Skeletal muscle cell (primary cell): Measurements from ENCODE around the gene FKBP2.

Experiments used
- DNase-seq: peaks from one replicate; pipeline ENCODE4 v3.0.0-alpha.2; 2010; ENCODE audit warnings: low read depth
- H3K4me3 ChIP-seq: 2 replicates; pipeline ENCODE4 v1.5.1; 2011; ENCODE audit warnings: low read depth, mild to moderate bottlenecking, control low read depth, low read length, moderate library complexity

The FKBP2 gene

GRCh38 chr11:64276653-64277431, 35.9 kb downstream of the FKBP2 start:
- no peak overlapping the region for H3K4me3 ChIP-seq
- no peak for DNase-seq

GRCh38 chr11:64278576-64279190, 37.8 kb downstream of the FKBP2 start:
- H3K4me3 ChIP-seq, result no peak overlapping the region
- no peak for DNase-seq

GRCh38 chr11:64281957-64282770, 41.3 kb downstream of the FKBP2 start:
- H3K4me3 ChIP-seq, result no peak overlapping the region
- DNase-seq, result no peak

- H3K4me3 ChIP-seq, result no peak overlapping the region
- no peak for DNase-seq
These were observed 42.2 kb downstream of the FKBP2 start for GRCh38 chr11:64283092-64283491.

GRCh38 chr11:64284048-64284961, 43.4 kb downstream of the FKBP2 start, which contains the start of gene BAD:
Gene BAD (minus strand): TSS chr11:64284665. CDS start chr11:64284368, 297 bp downstream.
- peak within 1 kb of the TSS; percentile 71 for H3K4me3 ChIP-seq
- DNase-seq, result peak; percentile 61

GRCh38 chr11:64284962-64285884, 44.3 kb downstream of the FKBP2 start, which contains the start of gene GPR137:
Gene GPR137 (plus strand): TSS chr11:64285848. CDS start chr11:64286525, 677 bp downstream.
- DNase-seq, result no peak
- peak within 1 kb of the TSS; percentile 71 for H3K4me3 ChIP-seq

GRCh38 chr11:64285885-64286800, 45.2 kb downstream of the FKBP2 start:
- H3K4me3 ChIP-seq, result peak overlapping the region; percentile 71
- no peak for DNase-seq

- no peak overlapping the region for H3K4me3 ChIP-seq
- no peak for DNase-seq
These were observed 45.9 kb downstream of the FKBP2 start for GRCh38 chr11:64286801-64287159.

- no peak for DNase-seq
These were observed 46.9 kb downstream of the FKBP2 start for GRCh38 chr11:64287676-64288352.

GRCh38 chr11:64288353-64288750, 47.5 kb downstream of the FKBP2 start:
- DNase-seq, result no peak
- H3K4me3 ChIP-seq, result no peak overlapping the region

More at GRCh38 chr11:64287676-64288352, 46.9 kb downstream of the FKBP2 start:
- no peak overlapping the region for H3K4me3 ChIP-seq

- DNase-seq, result no peak
- H3K4me3 ChIP-seq, result no peak overlapping the region
These were observed 48.2 kb downstream of the FKBP2 start for GRCh38 chr11:64289002-64289564.

GRCh38 chr11:64290352-64291261, 49.7 kb downstream of the FKBP2 start:
- no peak overlapping the region for H3K4me3 ChIP-seq
- no peak for DNase-seq

- H3K4me3 ChIP-seq, result peak within 1 kb of the TSS; percentile 38
These were observed 50.4 kb downstream of the FKBP2 start, which contains the start of gene KCNK4 for GRCh38 chr11:64291262-64291751. Gene KCNK4 (plus strand): TSS chr11:64291302. CDS start chr11:64293019, 1,717 bp downstream.

GRCh38 chr11:64291752-64292459, 51.0 kb downstream of the FKBP2 start:
- H3K4me3 ChIP-seq, result peak overlapping the region; percentile 38
- DNase-seq, result no peak

More at GRCh38 chr11:64291262-64291751, 50.4 kb downstream of the FKBP2 start, which contains the start of gene KCNK4:
- no peak for DNase-seq
